EH (cell line): ENCODE data around the gene MCIDAS.

Experiments used
- DNase-seq: peaks from one replicate; pipeline ENCODE4 v3.0.0-alpha.2; 2015; ENCODE audit warnings: low read depth

The MCIDAS gene

DNA sequence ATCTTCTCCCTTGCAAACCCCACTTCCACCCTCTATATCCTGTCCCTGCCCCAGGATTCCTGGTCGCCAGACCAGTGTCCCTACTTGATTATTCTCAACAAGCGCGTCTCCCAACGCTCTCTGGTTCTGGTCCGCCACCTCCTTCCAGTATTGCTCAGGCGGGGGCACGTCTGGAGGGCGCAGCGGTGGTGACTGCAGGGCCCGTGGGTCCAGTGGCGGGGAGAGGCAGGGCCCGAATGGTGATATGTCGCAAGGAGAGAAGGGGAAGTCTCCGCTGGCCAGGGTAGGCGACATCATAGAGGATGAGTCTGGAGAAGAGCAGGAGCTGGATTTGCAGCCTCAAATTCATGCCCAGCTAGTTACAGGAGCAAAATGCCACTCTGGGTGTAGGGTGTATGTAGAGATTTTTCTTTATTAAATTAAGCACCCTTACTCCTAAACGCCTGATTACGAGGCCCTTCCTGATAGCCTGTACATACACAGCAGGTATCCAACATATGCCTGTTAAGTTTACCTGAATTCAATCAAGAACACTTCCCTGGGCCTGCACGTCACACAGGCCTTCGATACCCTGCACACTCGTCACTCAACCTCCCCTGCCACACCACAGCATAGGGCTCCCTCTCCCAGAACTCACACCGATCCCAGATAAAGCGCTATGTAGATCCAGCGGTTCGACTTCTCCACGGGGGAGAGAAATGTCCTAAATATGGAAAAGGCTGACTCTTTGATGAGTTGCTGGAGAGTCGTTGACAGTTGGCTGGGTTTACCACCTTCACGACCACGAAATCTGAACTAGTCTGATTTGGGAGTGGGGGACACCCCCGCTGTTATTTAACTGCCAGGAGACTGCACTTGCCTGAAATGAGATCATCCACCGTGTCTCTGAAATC, 4.8 kb downstream of the MCIDAS start:
- no peak for DNase-seq

DNA sequence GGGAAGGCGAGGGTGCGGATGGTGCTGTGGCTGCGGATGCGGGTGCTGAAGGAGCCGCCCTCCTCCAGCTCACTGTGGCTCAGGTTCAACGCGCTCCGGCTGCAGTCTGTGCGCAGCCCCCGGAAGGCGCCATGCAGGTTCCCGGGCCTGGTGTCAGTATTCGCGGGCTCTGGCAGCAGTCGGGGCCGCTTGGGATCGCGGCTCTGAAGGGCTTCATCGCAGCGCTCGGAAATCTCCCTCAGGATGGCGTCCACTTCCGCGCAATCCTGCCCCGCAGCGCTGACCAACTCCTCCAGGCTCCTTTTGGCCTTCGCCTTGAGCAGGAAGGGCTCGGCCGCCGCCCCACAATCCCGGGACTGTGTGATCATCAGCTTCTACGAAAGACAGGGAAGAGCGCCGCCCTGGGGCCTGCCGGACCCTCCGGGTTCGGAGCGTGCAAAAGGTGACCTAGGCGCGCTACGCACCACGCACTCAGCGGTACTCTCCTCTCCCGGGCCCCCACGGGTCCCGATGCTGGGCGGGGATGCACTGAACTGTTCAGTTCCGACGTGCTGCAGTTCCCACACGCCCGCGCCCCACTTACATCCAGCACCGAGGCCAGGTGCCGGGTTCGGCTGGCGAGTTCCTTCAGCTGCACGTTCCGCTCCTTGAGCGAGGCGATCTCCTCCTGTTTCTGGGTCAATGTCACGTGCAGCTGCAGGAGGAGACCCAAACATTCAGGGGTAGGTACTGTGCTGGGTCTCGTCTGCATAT, 6.5 kb downstream of the MCIDAS start:
- DNase-seq, result peak; percentile 27

DNA sequence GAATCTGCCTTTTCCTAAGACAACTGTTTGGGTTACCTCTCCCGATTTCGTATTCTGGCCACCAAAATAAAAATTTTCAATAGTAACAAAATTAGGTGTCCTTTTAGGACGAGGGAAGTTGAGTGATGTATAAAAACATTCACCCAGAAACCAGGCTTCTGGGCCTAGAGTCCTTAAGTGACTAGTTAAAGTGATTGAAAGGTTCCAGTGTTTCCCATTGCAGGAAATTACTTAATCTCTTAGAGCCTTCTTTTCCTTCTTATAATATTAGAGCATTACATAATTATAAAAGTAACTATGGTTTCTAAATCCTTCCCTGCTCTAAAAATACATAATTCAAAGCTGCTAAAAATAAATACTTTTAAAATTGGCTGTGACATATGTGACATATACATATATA, 7.3 kb downstream of the MCIDAS start:
- no peak for DNase-seq

DNA sequence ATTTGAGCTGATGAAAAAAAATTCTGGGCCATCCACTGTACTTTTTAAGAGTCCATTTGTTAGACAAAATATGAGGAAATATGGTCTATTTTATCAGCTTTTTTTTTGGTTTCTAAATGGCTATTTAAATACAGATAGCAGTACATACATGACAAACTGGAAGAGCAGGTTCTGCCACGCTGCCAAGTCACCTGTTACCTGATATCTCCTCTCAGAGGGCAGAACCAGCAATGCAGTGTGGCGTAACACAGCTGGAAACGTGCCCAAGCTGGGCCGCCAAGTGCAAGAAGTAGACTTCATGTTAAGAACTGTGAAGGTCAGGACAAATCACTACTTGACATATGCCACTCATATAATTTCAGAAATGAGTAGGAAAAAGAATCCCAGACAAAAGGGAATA, 8.1 kb downstream of the MCIDAS start:
- no peak for DNase-seq

DNA sequence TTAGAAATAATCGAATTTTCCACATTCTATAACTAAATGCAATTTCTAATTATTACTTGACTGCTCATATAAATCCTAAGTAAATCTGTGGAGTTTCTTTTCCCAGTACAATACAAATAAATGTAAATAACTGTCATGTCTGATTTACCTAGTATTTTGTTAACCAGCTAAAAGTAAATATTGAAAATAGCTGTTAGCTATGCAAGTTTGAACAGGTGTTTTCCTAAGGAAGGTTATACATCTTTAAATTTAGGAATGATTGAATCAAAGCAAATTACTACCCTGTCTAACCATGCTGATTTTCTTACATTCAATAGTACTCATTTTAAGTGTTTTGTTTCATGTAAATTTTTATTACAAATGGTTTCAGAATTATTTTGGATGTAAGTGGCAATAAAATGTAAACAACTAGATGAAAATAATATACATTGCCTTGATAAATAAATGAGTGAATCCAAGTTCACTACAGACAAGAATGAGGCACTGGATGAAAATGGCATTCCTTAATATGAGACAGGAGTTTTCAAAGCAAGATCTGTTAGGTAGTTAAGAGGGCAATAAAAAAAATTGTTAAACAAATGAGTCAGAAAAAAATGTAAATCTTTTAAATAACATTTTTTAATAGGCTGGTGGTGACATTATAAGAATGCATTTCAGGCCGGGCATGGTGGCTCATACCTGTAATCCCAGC, 15.8 kb downstream of the MCIDAS start:
- DNase-seq, result no peak

DNA sequence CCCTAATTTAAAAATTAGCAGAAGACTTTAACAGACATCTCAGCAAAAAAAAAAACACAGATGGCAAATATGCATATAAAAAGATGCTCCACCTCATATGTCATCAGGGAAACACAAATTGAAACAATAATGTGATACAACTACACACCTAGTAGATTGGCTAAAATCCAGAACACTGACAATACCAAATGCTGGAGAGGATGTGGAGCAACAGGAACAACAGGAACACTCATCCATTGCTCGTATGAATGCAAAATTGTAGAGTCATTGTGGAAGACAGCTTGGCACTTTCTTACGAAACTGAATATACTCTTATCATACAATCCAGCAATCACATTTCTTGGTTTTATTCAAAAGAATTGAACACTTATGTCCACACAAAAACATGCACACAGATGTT, 22.1 kb downstream of the MCIDAS start:
- DNase-seq, result no peak

DNA sequence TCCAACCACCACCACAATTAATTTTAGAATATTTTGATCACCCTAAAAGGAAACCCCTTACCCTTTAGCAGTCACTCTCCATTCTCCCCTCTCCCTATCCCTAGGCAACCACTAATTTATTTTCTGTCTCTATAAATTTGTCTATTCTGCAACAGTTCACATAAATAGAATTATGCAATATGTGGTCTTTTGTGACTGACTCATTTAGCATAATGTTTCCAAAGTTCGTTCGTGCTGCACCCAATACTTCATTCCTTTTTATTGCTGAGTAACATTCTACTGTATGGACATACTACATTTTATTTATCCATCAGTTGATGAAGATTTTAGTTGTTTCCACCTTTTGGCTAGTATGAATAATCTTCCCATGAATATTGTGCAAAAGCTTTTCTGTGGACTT, 36.0 kb downstream of the MCIDAS start:
- no peak for DNase-seq

DNA sequence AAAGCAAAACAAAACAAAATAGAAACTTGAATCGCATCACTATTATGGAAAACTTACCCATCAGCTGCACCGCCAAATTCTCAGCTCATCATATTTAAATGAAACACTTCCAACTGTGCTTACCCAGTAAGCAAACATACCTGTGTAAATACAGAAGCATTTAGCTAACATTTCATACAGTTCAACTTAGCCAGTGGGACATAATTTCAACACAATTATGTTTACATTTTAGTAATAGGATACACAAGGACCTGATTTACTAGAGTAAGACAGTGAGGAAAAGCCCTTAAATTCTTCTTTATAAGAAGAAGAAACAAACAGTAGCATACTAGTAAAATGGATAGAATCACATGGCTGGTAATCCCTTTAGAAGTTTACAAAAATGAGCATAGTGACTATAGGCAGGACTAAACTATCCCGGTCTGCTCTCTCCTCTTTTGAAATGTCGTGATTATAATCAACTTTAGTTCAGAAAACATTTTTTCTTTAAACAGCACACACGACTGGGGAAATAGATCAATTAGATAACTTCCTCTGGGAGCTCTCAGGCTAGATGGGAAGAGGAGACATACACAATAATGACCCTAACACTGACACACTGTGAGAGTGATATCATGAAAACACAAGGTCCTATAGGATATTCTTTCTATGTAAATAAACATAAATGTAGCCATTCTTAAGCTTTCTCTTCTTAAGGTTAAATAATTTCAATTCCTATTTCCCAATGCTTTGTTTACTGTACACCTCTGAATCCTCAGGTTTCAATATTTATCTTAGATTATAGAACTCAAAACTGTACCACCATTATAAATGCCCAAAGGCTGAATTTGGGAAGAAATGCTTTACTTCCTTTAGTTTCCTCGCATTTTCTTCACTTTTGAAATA, 38.2 kb downstream of the MCIDAS start:
- no peak for DNase-seq

DNA sequence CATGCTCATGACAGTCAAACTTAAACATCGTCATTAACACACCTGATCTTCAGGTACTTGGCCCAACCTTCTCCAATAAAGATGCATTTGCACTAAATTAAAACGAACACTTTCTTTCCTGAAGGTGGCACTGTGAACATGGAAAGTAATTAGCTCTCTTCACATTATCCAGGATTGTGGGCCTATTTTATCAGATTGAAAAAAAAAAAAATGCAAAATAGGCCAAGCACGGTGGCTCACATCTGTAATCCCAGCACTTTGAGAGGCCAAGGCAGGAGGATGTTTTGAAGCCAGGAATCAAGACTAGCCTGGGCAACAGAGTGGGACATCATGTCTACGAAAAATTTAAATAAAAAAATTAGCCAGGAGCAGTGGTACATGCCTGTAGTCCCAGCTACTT, 39.7 kb downstream of the MCIDAS start:
- DNase-seq, result no peak

DNA sequence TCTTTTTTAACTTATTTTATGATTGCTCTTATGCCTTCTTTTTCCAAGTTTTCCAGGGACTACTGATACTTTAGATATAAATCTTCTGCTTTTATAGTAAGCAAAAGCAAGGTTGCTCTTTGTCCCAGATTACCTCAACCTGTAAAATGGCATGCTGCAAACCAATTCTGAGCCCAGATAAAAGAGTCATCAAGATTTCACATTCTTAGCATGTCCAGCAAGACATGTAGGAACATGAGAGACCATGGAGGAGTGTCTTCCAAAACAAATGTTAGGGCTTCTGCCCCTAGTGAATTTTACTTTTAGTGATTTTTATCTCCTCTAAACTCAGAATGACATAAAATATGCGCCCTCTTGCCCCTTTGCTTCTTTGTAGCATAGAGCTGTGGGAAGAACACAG, 47.1 kb downstream of the MCIDAS start:
- DNase-seq, result no peak

DNA sequence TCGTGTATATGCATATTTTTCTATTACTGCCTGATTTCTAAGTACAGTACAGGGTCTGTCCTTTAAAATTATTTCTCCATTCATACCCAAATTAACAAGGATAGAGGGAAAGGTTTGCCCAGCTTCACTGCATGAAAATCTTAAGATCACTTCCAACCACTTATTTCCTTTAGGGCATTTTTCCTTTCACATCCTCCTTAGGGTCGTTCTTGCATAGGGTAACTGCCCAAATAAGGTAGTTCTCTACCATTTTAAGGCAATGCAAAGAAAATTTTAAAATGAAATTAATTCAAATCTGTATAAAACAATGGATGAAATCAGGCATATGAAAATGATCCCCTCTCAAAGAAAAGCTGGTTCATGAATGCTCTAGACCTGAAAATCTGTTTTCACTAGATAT, 50.0 kb downstream of the MCIDAS start:
- no peak for DNase-seq

DNA sequence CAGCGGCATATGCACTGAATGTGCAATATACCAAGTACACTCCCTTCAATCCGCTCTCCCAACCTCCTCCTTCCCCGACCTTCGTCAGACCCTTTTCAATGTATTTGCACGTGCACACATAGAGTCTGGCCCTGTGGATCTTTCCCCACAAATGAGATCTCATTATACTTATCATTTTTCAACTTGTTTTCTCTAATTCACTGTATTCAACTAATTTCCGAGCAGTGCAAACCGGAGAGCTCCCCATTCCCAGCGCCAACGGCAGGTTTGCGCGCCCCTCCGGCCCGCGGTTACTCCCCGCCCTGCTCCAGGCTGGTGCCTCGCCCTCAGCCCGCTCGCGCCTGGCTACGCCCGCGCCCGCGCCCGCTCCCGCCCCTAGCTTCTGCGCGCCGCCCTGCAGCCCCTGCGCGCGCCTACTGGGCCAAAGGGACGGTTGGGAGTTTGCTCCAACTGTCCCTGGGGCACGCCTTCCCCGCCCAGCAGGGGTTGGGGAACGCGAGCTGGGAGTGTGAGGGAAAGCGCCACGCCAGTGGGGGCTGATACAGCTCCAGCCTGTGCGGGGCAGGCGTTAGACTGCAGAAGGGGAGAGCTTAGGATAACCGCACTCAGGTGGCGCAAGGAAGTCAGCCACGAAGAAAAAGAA, 50.8 kb downstream of the MCIDAS start:
- DNase-seq, result peak; percentile 22

DNA sequence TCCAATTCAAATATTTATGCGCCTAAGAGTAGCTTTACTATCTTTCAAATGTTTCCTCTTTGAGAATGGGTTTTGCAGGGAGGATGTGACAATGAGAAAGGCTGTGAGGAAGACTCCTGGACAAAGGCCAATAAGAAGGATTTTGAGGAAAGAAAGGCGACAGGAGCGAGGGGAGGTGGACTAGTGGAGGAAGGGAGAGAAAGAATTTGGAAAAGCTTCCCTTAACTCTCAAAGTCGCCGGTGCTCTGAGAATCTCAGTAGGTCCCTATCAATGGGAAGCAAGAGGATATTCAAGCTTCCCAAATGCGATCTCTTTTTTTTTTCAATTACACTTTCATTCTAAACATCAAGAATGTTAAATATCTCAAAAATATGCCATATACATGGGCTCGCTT, 51.3 kb downstream of the MCIDAS start:
- DNase-seq, result no peak

DNA sequence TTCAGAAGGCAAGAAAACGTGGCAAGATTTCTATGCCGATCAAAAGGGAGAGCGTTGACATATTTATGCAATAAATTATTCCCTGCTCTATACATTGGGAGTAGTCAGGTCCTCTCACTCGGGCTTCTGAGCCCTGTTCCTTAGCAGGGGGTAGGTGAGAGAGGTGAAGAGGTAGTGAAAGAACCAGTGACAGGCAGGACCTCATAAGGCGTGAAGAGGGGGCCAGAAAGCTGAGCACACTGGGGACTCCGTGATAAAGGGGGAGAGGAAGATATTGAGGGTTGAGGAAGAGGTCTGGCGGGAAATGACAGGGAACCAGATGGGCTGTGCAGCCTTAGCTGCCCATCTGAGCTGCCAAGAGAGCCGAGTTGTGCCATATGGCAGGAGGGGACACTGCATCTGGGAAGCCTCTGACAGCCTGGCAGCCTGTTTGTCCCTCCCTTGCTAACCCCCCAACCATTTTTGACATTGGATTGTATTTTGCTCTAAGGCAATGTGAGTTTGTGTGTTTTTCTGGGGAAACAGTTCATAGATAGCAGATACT, 53.4 kb downstream of the MCIDAS start:
- no peak for DNase-seq

DNA sequence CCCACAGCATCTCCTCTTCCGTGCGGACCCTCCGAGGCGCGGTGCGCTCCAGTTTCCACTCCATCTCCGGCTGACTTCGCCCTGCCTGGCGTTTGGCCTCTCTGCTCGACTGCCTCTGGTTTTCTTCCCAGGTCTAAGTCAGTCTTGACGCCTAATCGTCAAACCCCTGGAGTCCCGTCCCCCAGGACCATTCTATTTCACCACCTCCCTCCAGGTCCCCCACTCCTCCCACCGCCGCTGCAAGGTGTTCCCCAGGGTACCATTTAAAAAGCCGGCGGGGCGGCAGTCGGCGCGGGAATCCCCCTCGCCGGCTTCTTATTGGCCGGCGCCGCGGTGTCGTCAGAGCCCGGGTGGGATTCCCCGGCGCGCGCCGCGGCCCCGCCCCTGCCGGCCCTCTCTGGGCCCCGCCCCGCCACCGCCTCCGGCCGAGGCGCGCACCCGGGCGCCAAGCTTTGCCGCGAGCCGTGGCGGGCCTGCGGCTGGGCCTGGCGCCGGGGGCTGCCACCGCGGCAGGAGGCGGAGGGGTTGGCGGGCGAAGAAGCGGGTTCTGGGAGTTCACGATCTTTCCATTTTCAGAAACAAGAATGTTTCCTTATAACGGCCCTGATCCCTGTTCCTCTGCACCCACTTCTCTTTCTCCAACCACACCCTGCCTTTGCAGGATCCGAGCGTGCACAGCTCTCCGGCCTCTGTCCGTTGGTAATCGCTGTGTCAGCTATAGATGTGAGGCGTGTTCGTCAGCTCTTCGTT, 54.0 kb downstream of the MCIDAS start, which contains the start of gene CDC20B:
TSS of gene CDC20B (minus strand) at position 241 of the 750 bp plus-strand sequence. CDS start at position 64, 177 bp downstream.
- peak; percentile 73 for DNase-seq

DNA sequence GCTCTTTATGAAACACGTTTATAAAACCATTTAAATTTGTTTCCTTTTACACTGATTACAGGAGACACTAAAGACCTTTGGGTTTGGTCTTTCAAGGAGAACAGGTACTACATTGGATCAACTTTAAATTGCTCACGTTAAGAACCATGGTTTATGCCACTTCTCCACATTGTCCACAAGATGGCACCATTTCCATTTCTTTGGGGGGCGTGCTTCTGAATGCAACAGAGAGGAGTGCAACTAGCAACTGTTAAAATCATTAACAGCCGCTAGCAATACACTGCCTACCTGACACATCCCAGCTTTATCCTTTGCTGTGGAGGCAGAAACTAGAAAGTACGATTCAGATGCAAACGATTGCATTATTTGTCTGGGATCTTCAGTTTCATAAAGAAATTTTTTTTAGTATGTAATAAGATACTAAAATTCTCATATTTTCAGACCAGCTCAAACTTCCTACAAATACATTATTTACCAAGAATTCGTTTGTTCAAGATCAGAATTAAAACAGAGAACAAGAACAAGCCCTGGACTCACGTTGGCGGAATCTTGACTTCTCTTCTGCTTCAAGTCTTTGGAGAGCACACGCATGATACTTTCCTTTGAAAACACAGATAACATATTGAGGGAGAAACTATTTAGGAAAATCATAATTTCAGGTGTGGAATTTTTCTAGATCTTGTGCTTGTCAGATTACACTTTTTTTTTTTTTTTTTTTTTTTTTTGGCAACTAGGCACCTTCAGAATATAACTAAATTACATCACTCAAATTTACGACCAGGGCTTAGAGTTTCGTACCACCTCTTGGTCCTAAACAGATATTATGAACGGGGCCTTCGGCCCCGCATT, 54.8 kb downstream of the MCIDAS start:
- DNase-seq, result peak; percentile 77

DNA sequence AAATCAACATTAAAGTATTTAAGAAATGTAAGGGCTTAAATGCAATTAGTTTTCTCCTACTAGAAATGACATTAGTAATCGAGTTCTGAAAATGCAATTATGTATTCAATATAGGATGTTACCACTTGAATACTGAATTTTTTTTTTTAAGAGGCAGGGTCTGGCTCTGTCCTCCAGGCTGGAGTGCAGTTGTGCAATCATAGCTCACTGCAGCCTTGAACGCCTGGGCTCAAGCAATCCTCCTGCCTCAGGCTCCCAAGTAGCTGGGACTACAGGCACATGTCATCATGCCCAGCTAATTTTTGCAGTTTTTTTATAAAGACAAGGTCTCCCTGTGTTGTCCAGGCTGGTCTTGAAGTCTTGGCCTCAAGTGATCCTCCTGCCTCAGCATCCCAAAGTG, 55.6 kb downstream of the MCIDAS start:
- no peak for DNase-seq
